ENCODE measurements around the gene KATNAL1.
A peak's percentile ranks its signal among the peaks of the same experiment; 100 is the strongest.

Gene KATNAL1

DNA sequence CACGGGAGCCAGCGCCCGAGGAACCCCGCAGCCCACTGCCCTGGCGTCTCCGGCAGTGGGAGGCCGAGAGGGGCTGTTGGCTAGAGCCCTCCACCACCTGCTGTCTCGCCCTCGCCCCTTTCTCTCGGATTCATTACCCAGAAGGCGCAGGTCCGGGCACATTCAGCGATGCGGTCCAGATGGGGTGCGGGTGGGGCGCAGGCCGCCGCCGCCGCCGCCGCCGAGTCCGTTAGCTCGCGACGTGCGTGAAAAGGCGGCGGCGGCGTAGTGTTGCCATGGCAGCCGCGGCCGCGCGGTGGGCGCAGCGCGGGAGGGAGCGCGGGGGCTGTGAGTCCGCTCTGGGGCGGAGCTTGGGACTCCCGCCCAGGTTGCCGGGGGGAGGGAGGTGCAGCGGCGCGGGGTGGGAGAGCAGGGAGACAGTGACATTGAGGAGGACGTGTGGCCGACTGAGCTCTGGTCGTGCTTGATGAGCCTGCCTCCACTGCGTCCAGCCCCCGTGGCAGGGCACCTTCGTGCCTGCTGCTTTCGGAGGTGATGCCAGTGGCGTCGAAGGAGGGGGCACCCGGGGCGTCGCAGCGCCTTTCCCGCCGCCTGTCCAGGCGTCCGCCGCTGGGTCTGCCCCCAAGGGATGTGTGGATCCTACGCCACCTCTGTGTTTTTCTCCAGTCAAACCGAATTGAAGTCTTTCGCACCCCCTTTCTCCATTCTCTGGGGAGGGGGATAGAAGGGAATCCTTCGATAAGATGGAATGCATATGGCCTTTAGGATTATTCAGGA, at the start of gene KATNAL1:
Gene KATNAL1 (minus strand): TSS at position 358 of the 777 bp plus-strand sequence. CDS start 23,774 bp downstream, outside the sequence.
- peak; percentile 55 for DNase-seq (ENCODE audit: low read depth)

DNA sequence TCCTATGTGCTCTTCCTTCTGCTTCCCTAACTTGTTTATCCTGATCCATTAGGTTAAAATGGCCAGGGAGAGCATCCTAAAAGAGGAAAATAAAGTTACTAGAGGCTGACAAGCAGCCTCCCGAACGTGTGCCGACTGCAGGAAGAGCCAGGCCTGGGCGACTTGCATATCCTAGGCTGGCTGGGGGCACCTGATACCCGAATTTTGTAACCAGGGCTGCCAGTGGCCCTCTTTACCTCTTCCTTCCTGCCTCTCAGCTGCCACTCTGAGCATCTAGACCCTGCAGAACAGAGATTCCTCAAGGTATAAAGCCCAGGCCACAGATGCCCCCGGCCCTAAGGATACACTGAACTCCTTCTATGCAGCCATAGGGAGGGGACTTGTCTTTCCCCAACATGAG, 48.5 kb upstream of the KATNAL1 start:
- DNase-seq (ENCODE audit: low read depth), result no peak

DNA sequence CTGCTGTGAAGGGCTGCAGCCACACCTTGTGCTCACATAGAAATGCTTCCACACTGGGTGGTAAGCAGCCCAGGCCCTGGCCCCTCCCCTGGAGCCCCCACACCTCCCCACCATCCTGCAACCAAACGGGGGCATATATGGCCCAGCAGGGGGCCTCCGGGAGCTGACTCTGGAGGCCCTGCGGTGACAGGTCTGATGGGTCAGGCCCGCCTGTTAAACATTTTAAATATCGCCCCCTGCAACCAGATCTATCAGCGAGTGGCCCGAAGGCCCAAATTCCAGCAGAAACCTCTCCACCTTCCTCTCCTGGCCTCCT, 48.0 kb upstream of the KATNAL1 start:
- peak; percentile 50 for DNase-seq (ENCODE audit: low read depth)

DNA sequence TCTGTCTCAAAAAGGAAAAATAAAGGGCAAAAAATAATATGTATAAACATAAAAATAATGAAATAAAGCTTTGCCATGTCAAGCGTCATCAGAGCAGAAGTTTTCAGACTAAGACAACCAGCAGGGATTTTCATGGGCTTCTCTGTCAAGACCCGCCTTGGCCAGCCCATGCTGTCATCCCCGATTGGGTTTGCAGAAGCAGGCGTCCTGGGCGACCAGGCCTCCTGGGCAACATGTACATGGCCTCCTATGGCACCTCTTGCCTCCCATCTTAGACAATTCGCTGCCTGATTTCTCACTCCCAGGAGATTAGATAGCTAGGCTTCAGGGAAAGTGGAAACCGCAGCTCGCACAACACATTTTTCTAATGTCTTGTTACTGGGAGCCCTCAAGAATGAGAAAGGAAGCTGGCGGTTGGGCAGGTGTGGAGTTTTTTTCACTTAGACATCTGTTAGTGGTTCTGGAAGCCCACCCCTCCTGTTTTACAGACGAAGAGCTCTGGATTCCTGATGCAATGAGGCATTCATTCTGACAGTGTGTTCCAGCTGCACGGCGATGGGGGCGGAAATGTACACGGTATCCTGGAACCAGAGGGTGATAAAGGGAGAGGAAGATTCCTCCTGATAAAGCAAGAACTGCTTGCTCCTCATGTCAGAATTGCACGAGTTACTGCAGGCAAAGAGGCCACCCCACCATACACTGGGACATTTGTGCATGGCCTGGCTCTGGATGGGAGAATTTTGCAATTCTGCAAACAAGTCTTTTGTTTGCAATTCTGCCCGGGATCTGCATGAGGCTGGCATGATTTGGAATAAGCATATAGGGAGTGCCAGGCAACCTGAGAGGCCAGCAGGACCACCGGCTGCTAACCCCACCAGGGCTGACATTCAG, 47.4 kb upstream of the KATNAL1 start:
- DNase-seq (ENCODE audit: low read depth), result no peak

DNA sequence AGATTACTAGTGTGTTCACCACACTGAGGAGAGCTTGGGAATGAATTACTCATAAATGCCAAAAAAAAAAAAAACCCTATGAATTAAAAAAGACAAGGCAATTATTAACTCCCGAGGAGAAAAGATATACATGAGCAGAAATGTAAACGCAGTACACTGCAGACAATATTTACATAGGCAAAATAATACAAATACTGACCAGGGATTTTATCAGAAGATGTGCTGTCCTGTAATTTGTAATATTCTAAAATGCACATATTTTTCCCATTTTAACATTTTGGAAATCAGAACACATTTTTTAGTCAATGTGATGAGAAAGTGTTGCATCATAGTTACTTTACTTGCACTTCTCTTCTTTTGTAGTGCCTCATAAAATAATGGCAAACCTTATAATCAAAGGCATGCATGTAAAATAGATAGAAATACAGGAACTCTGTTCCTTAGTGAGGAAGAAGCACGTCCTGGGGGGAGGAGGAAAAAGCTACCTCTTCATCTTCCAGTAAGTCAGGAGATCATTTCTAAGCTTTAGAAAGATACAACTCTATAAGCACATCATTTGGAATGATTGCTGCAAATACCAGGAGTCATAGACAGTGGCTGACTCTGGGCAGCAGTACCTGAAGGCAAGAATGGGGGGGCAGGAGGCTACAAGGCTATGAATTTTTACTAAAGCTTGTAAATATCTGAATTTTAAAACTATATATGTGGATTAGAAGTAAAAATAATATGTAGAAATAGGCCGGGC, 46.3 kb upstream of the KATNAL1 start:
- DNase-seq (ENCODE audit: low read depth), result no peak

DNA sequence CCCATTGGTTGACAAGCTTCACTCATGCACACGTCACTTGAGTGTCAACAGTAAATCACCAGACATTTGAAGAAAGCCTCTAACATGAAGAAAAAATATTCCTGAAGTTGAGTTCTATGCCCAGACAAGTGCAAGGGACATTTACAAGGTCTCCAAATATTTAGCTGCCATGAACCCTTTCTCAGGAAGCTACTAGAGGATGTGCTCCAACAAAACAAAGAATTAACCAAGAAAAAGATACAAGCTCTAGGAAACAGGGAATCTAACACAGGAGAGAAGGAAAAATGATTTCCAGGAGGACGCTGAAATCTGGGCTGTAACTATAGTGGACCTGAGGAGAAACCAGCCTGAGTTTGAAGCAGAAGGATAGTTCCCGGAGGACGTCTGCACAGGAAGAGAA, 45.7 kb upstream of the KATNAL1 start:
- no peak for DNase-seq (ENCODE audit: low read depth)

DNA sequence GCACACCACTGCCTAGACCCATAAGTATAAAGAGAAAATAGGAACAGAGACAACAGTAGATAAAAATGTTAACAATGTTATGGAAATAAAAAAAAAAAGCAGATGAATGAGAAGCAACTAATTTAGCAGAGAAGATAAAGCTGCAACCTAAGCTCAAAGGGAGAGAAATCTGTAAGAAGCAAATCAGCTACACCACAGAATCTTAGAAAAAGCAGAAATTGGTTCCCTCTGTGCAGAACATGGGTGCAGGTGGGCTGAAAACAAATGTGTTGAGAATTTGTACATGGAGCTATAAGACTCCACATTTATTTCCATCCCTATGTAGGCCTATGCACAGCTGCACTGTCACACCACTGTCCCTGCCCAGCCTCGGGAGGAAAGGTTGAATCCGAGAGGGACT, 44.8 kb upstream of the KATNAL1 start:
- DNase-seq (ENCODE audit: low read depth), result no peak

DNA sequence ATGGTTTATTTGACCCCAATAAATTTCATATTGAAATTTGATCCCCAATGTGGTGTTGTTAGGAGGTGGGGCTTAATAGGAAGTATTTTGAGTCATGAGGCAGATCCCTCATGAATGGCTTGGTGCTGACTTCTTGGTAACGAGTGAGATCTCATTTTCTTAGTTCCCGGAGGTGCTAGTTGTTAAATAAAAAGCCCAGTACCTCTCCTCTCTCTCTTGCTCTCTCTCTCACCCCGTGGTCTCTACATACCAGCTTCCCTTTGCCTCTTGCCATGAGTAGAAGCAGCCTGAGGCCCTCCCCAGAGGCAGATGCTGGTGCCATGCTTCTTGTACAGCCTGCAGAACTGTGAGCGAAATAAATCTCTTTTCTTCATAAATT, 39.4 kb upstream of the KATNAL1 start:
- DNase-seq (ENCODE audit: low read depth), result no peak

DNA sequence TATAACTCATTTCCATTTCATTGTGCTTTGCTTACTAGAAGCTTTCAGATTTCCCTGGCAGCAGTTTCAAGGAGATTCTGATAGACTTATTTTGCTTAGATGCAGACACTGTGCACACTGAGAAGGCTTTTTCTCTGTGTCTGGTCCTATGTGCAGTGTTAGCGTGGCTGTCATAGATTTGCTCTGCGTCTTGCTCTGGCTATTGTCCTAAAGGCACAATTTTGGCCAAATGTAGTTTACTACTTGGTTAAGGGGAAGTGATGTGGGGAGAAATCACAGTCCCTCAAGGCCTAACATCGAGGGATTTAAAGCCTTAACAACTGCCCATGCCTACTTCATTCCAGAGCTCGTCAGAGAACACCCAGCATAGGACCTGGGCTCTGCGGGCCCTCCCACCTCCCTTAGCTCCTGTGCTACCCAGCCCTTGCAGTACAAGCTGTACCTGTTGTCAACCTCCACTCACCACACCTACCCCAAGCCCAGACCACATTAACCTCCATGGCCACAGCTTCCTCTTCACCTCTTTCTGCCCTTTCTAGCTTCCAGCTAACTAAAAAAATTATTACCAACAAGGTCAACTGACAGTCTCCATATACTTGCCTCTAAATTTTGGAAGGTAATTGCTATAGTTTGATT, 38.9 kb upstream of the KATNAL1 start:
- peak; percentile 46 for DNase-seq (ENCODE audit: low read depth)

DNA sequence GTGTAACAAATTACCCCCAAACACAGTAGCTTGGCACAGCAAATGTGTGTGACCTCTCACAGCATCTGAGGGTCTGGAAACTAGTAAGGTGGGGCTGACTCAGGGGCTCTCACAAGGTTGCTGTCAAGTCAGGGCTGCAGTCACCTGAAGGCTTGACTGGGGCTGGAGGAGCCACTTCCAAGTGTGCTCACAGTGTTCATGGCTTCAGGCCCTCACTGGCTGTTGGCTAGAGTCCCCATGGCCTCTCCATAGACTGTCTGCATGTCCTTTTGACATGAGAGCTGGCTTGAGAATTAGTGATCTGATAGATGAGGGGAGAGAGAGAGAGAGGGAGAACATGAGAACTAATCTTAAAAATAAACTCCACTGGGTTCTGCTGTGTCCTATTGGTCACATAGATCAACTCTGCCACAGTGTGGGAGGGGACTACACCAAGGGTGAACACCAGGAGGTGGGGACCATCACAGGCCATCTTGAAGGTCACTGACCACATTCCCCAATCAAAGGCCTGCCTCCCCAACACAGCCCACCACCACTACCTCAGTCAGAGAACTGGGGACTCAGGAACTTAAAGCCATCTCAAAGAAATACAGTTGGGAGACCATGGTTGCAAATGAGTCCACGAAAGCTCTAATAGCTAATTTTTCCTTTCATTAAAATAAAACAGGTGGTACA, 38.2 kb upstream of the KATNAL1 start:
- DNase-seq (ENCODE audit: low read depth), result no peak

DNA sequence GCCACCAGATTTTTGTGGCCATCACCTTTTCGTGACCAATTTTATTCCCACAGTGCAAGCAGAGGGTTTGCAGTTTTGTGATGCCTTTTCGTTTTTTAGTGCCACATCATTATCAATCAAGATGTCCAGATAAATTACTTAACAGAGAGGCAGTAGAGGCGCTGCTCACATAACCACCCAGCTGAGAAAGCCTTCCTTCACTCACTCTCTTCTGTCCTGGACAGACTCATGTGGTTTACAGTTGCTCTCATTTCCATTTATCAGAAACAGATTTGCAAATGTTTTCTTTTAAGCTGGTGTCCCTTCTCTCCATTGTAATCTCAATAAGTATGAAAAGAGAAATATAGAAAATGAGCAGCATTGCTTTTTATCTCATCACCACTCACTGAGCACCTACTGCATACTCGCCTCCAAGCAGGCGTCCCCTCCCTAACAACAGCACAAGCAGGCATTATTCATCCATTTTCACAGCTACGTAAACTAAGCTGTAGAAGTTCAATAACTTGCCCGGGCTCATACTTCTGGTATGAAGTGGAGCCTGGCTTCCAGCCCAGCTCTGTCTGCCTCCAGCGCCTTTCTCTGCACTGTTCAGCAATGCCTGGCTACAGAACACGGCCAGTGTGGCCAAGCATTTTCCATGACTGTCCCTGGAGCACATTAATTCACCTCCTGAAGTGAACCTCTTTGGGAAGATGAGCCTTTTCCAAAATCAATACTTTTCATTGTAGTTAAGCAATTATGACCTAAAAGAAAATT, 34.6 kb upstream of the KATNAL1 start:
- no peak for DNase-seq (ENCODE audit: low read depth)

DNA sequence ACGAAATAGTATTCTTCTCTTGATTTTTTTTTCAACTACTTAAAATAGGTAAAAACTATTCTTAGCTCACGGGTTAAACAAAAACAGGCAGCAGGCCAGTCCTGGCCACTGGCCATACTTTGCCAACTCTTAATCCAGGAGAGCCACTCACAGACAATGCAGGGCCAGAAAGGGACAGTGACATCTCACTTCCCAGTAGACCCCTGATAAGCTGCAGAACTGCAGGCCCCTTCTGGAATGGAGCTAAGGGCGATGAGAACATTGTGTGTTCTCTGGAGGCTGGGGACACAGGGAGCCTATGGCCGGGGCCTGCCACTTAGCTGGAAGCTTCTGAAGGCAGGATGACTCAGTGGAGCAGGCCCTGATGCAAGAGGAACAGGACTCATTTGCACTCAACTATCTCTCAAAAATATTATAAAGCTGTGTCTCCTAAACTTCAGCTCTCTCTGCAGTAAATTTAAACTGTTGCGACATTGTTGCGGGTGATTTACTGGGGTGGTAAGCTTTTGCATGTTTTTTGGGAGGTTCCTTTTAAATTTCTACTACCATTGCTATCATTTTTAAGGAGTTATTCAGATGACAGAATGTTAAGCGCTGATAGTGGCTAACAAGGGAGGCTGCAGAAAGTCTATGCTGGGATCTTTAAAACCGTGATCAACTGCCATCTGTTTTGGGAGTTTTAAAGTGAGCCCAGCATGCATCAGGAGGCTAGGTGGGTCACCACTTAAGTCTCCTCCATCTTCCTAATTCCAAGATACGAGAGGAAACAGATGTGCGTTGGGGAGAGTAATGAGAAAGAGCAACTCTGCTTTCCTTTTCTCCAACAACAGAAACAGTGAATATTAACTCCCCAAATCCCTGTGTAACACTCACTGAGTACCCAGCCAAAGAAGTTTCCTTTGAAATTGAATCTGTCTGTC, 33.2 kb upstream of the KATNAL1 start:
- no peak for DNase-seq (ENCODE audit: low read depth)

DNA sequence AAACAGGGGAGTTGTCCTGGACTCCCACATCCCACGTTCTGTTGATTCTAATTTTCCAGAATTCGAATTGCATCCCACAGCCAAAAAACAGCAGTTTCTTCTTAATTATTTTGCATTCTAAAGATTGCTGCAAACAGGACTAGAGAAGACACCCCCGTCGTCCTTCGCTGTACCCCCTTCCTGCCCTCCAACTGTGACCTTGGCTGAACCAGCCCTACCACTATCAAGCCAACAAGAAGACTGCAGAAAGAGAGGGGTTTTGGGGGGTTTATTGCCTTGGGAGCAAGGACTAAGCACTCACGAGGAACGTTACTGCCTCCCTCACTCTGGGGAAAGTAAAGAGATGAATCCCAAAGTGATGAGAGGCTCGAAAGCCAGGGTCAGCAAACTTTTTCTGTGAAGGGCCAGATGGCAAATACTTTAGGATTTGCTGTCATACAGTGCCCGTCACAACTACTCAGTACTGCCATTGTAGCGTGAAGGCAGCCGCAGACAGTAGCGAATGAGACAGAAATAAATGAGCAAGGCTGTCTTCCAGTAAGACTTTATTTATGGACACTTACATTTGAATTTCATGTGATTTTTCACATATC, 32.5 kb upstream of the KATNAL1 start:
- DNase-seq (ENCODE audit: low read depth), result no peak

DNA sequence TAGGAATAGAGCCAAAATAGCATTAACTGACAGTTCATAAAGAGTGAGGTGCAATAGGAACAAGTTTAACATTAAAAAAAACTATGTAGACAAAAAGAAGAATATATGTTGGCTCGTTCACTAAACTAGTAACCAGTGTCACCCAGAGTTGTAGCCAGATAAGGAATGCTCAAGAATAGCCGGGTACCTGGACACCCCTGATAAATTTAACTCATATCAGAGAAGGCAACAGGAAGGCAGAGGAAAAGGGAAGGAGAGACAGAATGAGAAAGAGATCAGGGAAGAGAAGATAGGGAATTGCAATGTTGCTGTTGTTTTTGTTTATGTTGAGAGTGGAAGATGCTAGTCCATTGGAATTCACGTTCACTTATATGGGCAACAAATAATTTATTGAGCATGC, 31.6 kb upstream of the KATNAL1 start:
- no peak for DNase-seq (ENCODE audit: low read depth)

DNA sequence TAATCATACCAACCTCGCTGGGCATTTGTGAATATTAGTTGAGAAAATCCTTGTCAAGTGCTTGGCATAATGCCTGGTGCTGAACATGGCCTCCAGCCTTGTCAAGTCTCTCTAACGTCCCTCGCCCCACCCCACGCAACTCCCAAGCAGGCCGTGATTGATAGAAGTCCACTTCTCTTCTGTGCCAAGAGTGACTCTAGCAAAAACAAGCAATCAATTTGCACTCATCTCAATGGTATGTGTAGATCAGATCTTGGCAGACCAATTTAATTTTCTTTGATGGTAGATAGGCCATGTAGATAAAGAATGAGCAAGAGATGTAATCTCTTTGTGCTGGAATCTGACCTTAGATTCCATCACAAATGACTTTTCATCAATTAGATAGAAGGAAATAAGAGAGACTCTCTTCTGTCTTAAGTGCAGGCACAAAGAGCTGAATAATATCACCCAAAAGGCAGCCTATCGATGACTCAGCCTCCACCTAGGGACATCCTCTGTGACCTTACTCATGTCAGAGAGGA, 31.0 kb upstream of the KATNAL1 start:
- DNase-seq (ENCODE audit: low read depth), result no peak

DNA sequence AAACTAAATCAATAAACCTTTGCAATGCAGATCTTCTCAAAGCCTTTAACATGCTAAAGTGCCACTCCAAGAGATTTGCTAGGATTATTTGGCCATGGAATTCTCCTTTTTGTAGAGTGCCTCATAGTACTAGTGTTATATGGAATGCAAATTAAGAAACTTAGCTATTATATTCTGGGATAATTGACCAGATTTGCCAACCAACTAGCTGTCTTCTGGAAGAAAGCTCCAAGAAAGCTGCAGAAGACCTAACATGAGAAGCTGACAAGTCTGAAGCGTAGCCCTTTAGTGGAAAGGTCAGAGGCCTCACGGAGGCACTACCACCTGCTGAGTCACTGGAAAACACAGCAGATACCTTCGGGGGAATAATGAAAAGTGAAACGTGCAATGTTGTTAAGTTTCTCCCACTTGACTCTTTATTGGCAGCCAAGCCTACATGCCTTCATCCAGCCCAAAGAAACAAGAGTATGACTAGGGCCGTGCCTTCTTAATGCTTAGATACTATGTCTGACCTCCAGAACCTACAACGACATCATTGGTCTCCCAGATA, 29.8 kb upstream of the KATNAL1 start:
- no peak for DNase-seq (ENCODE audit: low read depth)

DNA sequence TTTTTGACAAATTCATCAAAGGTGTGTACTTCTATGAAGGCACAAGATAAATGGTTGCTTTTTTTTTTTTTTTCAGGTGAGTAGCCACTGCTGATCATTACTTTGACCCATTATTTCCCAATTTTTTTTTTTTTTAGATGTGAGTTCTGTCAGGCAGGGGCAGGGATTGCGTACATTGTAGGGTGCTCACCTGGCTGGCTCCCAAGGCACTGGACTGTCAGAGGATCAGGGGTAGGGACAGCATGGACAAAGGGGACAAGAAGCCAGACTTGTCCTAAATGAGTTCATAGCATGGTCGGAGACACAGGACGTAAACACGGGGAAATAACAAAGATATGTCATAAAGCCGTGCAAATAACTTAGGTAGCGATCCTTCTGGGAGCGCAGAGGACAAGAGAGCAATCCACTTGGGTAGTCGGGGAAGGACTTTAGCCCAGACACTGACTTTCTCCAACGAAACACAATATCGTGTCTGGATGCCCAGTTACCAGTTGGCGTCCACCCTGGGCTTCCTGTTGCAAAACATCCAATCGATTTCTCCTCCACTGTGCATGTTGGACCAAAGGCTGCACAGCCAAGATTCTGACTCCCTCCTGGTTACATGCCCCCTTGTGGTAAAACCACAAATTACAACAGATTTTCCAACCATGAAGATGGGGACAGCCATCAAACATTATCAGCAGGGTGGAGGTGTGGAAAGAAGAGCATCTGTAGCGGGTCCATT, 27.5 kb upstream of the KATNAL1 start:
- DNase-seq (ENCODE audit: low read depth), result no peak

DNA sequence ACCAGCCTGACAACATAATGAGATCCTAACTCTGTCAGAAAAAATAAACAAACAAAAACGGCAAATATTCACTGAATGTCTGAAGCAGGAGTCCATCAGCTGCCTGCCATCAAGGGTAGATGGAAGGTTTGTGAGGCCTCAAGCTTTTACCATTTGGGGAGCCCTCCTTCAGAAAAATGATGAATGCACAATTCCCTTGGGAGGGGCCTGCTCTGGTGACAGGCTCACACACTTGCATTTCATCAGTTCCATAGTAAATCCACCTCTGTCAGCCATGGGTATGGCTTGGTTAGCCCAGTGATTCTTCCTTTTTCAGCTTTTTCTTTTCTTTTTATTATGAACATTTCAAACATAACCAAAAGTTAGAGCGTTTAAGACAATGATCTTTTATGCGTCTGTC, 26.3 kb upstream of the KATNAL1 start:
- DNase-seq (ENCODE audit: low read depth), result no peak
